HCT116 (cell line): ENCODE measurements around the gene SAC3D1. TPM values are rescaled to one million over a fixed set of nuclear protein-coding genes. Genes with fewer than 3 reads are reported as not detected.

Experiments
- ATAC-seq: fragments of 200-7000 bp; cut with Tn5 transposase; 2 replicates; pipeline ENCODE4 v1.9.1; 2020; ENCODE audit warnings: mild to moderate bottlenecking, moderate library complexity
- BruUV-seq: library from RNA; stranded (reverse); fragments of 400-500 nt; replicated peaks from 2 replicates; lab custom pipeline; 2021; lab: Mats Ljungman, UMichigan
- CTCF ChIA-PET: fragments of 300-600 bp; sonication (Branson Sonifier 250); formaldehyde crosslinking; loops from one replicate; lab custom pipeline; 2021; ENCODE audit warnings: antibody characterized with exemption; lab: Charles Lee
- POLR2A ChIA-PET: fragments of 300-600, 350-600 bp; sonication (Branson Sonifier 250); formaldehyde crosslinking; loops from one replicate; lab custom pipeline; 2021; ENCODE audit warnings: antibody characterized with exemption; lab: Charles Lee
- RAD21 ChIA-PET, 2 experiments: fragments of 300-600 bp; sonication (Branson Sonifier 250); formaldehyde crosslinking; loops; one replicate each; lab custom pipeline; 2023; ENCODE audit warnings: low total read pairs in 2 of 2; ENCODE audit not compliant: uncharacterized antibody in 2 of 2, unreplicated experiment in 2 of 2, low non-redundant PET in 1 of 2; lab: Charles Lee
- DNase-seq: peaks from one replicate; pipeline ENCODE4 v3.0.0-alpha.2; 2010; ENCODE audit warnings: low read depth, low spot score
- H2AFZ ChIP-seq: fragments of 200-600 bp; shearing (Covaris generic), sonication (generic); 2 replicates; pipeline ENCODE4 v1.6.1; 2017; ENCODE audit warnings: low read depth, mixed run types, mixed read lengths, antibody characterized with exemption, low read length; ENCODE audit not compliant: poor library complexity, severe bottlenecking
- H3K27ac ChIP-seq: 2 replicates; pipeline ENCODE4 v1.5.1; 2012; ENCODE audit warnings: low read depth, low read length
- H3K27me3 ChIP-seq: fragments of 200-600 bp; sonication (generic); 2 replicates; pipeline ENCODE4 v1.6.1; 2016; ENCODE audit warnings: mixed run types, low read length, mixed read lengths; ENCODE audit not compliant: insufficient read depth
- H3K36me3 ChIP-seq, 2 experiments: fragments of 200-500 bp in 1 of 2; fragments of 200-600 bp in 1 of 2; sonication (Bioruptor generic) in 1 of 2; sonication (generic) in 1 of 2; 2 replicates each; pipeline versions ENCODE4 v1.5.1 to v1.6.1; 2014 to 2016; ENCODE audit warnings: low read length in 2 of 2, inconsistent platforms in 1 of 2, mixed read lengths in 1 of 2, mixed run types in 1 of 2; ENCODE audit not compliant: insufficient read depth in 2 of 2, control insufficient read depth in 1 of 2
- H3K4me1 ChIP-seq, 2 experiments: fragments of 200-600 bp in 1 of 2; sonication (generic) in 1 of 2; 2 replicates each; pipeline versions ENCODE4 v1.5.1 to v1.6.1; 2012 to 2017; ENCODE audit warnings: low read length in 2 of 2, inconsistent platforms in 1 of 2, mild to moderate bottlenecking in 1 of 2, mixed read lengths in 1 of 2, mixed run types in 1 of 2, moderate library complexity in 1 of 2; ENCODE audit not compliant: insufficient read depth in 2 of 2, control insufficient read depth in 1 of 2
- H3K4me2 ChIP-seq: fragments of 200-600 bp; sonication (generic); 2 replicates; pipeline ENCODE4 v1.6.1; 2017; ENCODE audit warnings: mixed run types, low read length, mixed read lengths
- H3K4me3 ChIP-seq, 2 experiments: fragments of 200-600 bp in 1 of 2; sonication (generic) in 1 of 2; replicated peaks in 1 of 2; 2 replicates each; pipeline ENCODE4 v1.5.1; 2011 to 2016; ENCODE audit warnings: low read length in 2 of 2, control low read depth in 1 of 2, low read depth in 1 of 2, mild to moderate bottlenecking in 1 of 2, mixed read lengths in 1 of 2, mixed run types in 1 of 2
- H3K79me2 ChIP-seq: fragments of 200-600 bp; sonication (generic); 2 replicates; pipeline ENCODE4 v1.6.1; 2017; ENCODE audit warnings: mild to moderate bottlenecking, mixed run types, low read length, moderate library complexity, mixed read lengths; ENCODE audit not compliant: insufficient read depth
- H3K9ac ChIP-seq: fragments of 200-600 bp; sonication (generic); 2 replicates; pipeline ENCODE4 v1.6.1; 2016; ENCODE audit warnings: low read length, mixed read lengths
- H3K9me2 ChIP-seq: fragments of 200-600 bp; sonication (generic), shearing (Covaris generic); 2 replicates; pipeline ENCODE4 v1.6.1; 2017; ENCODE audit warnings: mixed run types, mild to moderate bottlenecking, moderate library complexity; ENCODE audit not compliant: insufficient read depth
- H3K9me3 ChIP-seq, 2 experiments: fragments of 200-500 bp in 1 of 2; fragments of 200-600 bp in 1 of 2; sonication (Bioruptor generic) in 1 of 2; sonication (generic) in 1 of 2; 2 replicates each; pipeline ENCODE4 v1.6.1; 2014 to 2017; ENCODE audit warnings: low read length in 2 of 2, mixed read lengths in 2 of 2, inconsistent platforms in 1 of 2, low read depth in 1 of 2, mild to moderate bottlenecking in 1 of 2, mixed run types in 1 of 2, moderate library complexity in 1 of 2; ENCODE audit not compliant: control insufficient read depth in 1 of 2, insufficient read depth in 1 of 2
- H4K20me1 ChIP-seq: fragments of 200-600 bp; sonication (generic), shearing (Covaris generic); 2 replicates; pipeline ENCODE4 v1.6.1; 2017; ENCODE audit warnings: mixed run types, mild to moderate bottlenecking, moderate library complexity; ENCODE audit not compliant: insufficient read depth
- EGR1 ChIP-seq: IDR thresholded peaks from 2 replicates; pipeline ENCODE4 v1.6.1; 2012; ENCODE audit warnings: low read depth
- JUND ChIP-seq: IDR thresholded peaks from 2 replicates; pipeline ENCODE4 v1.6.1; 2012
- REST ChIP-seq: IDR thresholded peaks from 2 replicates; pipeline ENCODE4 v1.6.1; 2012; ENCODE audit warnings: low read depth
- ZBTB33 ChIP-seq: IDR thresholded peaks from 2 replicates; pipeline ENCODE4 v1.6.1; 2011; ENCODE audit warnings: mild to moderate bottlenecking, low read length, moderate library complexity; ENCODE audit not compliant: insufficient replicate concordance; ENCODE audit errors: extremely low read depth
- intact Hi-C: fragments of 100-400 bp; cut with micrococcal nuclease; formaldehyde crosslinking; loops from 2 replicates; pipeline ENCODE4 v1.10.0; 2022
- total RNA-seq: library from RNA; stranded (reverse); gene quantifications from one replicate; pipeline ENCODE4 v1.2.1, GENCODE V29; 2021; ENCODE audit not compliant: unreplicated experiment

The SAC3D1 gene
- total RNA-seq, 1 experiment from 2014 or later: 36.9 TPM

- ChIA-PET POLR2A (no interaction called here), CTCF (no interaction called here), RAD21 (no interaction called here)
- no peak overlapping the region for H2AFZ ChIP-seq
- no peaks in the 10 kb centered on the region for H3K9me2 ChIP-seq
- no peak overlapping the region for H3K27ac ChIP-seq
- ATAC-seq (no peak), DNase-seq (no peak)
- no peaks in the 10 kb centered on the region for H3K36me3 ChIP-seq
- H3K4me1 ChIP-seq: peaks cover 5 to 10% of the 10 kb centered on the region in 2 experiments; a peak in 3 of 4 replicates
- H3K4me2 ChIP-seq: no peak overlapping the region
- no peak for TF ChIP-seq EGR1
- no peak for TF ChIP-seq ZBTB33
- no peak for TF ChIP-seq REST
- TF ChIP-seq JUND: no peak
- no peaks in the 10 kb centered on the region for H4K20me1 ChIP-seq
- no peaks in the 10 kb centered on the region for H3K9me3 ChIP-seq
- intact Hi-C loops: no loop called here
- no peaks in the 10 kb centered on the region for H3K79me2 ChIP-seq
- no peaks in the 10 kb centered on the region for H3K27me3 ChIP-seq
- no peak overlapping the region for H3K4me3 ChIP-seq
- H3K9ac ChIP-seq: no peak overlapping the region
- no TSS peak for BruUV-seq
Observed at GRCh38 chr11:65021003-65021402, 20.0 kb upstream of the SAC3D1 start.
